HG02981 (cell line): ENCODE measurements around the gene GDI1.

Source experiments
- ATAC-seq: cut with Tn5 transposase; IDR thresholded peaks from one replicate; pipeline ENCODE4 v1.9.1; 2021; ENCODE audit warnings: mild to moderate bottlenecking, moderate library complexity; ENCODE audit not compliant: unreplicated experiment

GDI1 gene

DNA sequence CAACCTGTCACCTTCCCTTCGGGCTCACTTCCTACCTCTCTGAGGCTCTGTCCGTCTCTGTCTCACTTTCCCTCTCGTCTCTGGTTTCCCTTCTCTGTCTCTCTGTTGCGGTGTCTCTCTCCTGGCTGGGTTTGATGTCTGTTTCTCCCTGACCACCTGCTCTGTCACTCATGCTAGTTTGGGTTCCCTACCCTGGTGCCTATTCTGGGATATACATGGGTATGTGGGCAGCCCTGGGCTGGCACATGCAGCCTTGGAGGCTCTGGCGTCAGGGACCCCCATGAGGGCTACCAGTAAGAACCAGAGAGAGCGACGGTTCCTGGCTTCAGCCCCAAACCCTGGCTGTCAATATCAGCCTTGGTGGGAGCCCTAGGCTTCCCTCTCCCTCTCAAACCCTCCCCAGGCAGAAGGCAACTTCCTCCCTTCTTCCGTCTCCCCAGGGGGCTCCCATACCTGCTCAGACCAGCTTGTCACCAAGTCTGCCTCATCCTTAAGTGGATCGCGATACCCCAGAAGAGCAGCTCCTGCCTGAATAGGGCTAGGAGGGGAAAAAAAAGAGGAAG is 28.2 kb upstream of the GDI1 start:
- peak; percentile 14 for ATAC-seq

GRCh38 chrX:154409222-154409871 is 27.6 kb upstream of the GDI1 start, which contains the start of gene DNASE1L1:
Gene DNASE1L1 (minus strand): TSS chrX:154409254. CDS start chrX:154405568, 3,686 bp downstream.
- peak; percentile 46 for ATAC-seq

- no peak for ATAC-seq
These were observed 25.0 kb upstream of the GDI1 start for GRCh38 chrX:154411981-154412340.

GRCh38 chrX:154412468-154412867 is 24.5 kb upstream of the GDI1 start:
- ATAC-seq = no peak

- no peak for ATAC-seq
These were observed 23.8 kb upstream of the GDI1 start for GRCh38 chrX:154413142-154413541.

DNA sequence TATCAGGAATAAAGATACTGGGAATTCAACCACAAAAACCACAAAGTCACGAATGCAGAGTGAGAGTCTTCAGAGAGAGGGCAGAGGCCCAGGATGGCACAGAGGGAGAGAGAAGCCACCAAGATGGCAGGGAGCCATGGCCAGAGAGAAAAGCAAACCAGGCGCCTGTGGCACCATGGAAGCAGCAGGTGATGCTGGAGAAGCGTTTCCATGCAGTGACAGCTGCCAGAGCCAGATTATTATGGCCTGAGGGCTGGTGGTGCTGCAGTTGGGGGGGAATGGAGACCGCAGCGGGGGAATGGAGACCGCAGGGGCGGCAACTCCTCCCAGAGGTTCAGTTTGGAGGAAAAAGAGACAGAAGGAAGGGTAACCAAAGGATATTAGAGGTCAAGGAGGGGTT is 19.8 kb upstream of the GDI1 start:
- no peak for ATAC-seq

- no peak for ATAC-seq
These were observed 17.8 kb upstream of the GDI1 start for GRCh38 chrX:154419189-154419588.

DNA sequence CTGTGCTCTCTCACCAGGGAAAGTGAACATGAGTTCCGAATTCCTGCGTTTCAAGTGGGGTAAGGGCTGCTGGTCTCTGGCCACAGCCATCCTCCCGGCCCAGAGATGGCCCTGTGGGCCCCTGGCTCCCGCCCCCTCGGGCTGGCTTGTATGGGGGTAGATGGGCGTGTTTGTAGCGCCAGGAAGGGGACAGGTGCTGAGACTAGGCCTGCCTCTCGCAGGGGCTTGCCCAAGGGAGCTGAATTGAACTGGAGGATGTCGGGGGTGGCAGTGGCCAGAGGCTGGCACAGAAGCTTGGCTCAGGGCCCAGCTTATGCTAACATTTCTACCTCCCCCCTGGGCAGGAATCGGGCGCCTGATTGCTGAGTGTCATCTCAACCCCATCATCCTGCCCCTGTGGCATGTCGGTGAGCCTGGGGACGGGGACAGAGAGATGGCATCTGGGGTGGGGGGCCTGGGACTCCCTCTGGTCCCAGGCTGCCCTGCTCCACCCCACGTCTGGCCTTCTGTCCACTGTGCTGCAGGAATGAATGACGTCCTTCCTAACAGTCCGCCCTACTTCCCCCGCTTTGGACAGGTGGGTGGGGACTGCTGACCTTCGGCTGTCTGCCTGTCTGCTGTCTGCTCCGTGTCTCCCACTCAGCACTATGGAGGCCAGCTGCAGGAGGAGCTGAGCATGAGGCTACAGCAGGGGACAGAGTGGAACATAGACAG is 17.1 kb upstream of the GDI1 start:
- ATAC-seq = no peak

DNA sequence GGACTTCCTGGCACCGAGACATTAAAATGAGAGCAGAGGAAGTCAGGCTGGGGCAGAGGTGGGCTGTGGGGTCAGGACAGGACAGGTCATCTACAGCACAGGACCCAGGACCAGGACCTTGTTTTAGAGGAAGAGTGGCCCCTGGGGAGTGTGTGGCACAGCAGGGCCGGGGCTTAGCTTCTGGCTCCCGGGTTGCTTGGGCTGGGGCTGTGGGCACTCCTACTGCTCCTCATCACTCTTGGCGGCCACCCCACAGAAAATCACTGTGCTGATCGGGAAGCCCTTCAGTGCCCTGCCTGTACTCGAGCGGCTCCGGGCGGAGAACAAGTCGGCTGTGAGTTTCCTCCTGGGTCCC is 16.6 kb upstream of the GDI1 start:
- no peak for ATAC-seq

DNA sequence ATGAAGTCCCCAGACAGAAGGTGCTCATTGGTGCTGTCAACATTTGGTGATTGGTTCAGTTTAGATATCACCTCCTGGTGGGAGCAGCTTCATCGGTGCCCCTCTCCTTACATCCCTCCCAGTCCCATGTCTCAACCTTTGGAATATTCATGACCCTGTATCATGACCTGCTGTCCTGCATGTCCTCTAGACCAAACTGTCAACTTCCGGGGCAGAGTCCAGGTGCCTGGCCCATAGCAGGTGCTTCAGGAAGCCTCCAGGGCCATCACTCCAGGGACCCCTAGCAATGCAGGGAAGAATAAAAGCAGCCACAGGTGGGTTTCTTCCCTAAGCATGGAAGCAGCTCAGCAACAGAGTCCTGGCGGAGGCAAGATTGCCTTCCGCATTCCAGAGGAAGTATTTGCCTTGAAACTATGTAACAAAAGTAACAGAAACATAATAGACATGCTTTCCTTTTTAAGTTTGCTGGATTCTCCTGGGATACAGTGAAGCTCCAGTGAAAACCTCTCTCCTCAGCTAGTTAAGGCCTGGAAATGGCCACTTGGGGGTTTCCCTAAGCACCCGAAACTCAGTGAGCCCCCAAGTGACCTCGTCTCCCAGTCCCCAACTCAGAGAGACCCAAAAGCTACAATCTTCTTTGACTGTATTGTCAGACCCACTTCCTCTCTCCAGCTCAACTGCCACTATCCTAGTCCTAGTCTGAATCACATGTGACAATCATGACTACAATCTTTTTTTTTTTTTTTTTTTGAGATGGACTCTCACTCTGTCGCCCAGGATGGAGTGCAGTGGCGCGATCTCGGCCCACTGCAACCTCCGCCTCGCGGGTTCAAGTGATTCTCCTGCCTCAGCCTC is 9.8 kb upstream of the GDI1 start:
- no peak for ATAC-seq

GRCh38 chrX:154428176-154429171 is 8.5 kb upstream of the GDI1 start, which contains the start of gene ATP6AP1:
Gene ATP6AP1 (plus strand): TSS chrX:154428677. CDS start chrX:154428693, 16 bp downstream.
- ATAC-seq = peak; percentile 97

- no peak for ATAC-seq
These were observed 7.2 kb upstream of the GDI1 start for GRCh38 chrX:154429711-154430110.

DNA sequence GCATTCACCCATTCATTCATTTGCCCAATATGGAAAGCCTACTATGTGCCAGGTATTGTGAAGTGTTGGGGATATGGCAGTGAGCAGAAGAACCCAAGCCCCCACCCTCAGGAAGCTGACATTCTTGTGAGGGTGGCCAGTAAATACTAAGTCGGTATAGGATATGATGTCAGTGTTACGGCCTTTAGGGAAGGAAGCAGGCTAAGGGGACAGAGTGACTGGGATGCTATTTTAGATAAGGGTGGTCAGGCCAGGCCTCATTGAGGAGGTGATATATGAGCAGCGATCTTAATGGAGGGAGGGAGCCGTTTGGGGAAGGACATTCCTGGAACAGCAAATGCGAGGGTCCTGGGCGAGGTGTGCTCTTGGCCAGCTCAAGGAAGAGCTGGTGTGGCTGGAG is 6.5 kb upstream of the GDI1 start:
- ATAC-seq = no peak

DNA sequence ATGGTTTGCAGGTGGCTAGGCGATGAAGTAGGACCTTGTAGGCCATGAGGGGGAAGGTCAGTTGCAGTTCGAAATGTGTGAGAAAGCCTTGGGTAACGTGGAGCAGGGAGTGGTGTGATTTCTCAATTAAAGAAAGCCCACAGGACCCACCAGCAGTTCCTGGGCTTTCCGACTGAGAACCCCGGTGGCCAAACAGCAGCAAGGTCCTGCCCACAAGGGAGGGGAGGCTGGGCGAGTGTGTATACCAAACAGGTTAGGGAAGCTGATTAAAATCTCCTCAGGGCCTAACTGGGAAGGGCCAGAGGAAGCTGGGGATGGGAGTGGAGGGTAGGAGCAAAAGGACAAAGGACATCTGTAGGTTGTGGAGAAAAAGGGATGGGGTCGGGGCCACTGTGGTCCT is 6.0 kb upstream of the GDI1 start:
- no peak for ATAC-seq

- ATAC-seq = no peak
These were observed 5.6 kb upstream of the GDI1 start for GRCh38 chrX:154431341-154431740.

- ATAC-seq = no peak
These were observed 4.7 kb upstream of the GDI1 start for GRCh38 chrX:154432210-154432609.

GRCh38 chrX:154433605-154434004 is 3.3 kb upstream of the GDI1 start:
- no peak for ATAC-seq

DNA sequence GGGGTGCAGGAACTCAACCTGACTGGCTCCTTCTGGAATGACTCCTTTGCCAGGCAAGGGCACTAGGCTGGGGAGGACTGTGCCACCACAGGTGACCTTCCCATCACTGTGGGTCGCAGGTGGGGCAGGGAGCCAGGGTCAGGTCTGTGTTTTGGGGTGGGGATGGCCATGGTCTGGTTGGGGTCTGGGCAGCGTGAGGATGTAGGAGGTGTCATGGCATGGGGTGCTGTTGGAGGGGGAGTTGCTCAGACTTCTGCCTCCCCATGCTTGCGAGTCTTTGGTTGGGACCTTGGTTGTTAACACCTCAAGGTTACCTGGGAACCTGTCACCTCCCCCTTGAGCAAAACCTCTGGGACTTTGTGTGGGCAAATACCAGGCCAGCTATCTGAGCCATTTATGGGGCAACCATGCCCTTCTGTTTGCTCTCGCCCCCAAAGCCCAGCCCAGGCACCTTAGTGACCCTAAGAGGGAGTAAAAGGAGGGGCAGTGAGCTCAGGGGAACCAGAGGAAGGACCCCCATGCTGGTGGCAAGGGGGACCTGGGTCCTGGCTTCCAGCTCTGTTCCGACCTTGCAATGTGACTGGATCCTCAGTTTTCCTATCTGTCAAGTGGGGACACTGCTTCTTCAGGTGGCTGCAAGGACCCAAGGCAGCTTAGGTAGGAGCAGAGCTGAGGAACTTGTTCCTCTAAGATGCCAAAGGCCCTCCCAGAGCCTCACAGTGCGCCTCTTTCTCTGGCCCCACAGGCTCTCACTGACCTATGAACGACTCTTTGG is 2.4 kb upstream of the GDI1 start:
- no peak for ATAC-seq

GRCh38 chrX:154435171-154435733 is 1.7 kb upstream of the GDI1 start:
- no peak for ATAC-seq
